Measurements from ENCODE around the gene AIF1L. TPM values are rescaled to one million over a fixed set of nuclear protein-coding genes. Genes with fewer than 3 reads are reported as not detected.

Gene AIF1L
- total RNA-seq, 1 donor from 2014 or later: not detected

DNA sequence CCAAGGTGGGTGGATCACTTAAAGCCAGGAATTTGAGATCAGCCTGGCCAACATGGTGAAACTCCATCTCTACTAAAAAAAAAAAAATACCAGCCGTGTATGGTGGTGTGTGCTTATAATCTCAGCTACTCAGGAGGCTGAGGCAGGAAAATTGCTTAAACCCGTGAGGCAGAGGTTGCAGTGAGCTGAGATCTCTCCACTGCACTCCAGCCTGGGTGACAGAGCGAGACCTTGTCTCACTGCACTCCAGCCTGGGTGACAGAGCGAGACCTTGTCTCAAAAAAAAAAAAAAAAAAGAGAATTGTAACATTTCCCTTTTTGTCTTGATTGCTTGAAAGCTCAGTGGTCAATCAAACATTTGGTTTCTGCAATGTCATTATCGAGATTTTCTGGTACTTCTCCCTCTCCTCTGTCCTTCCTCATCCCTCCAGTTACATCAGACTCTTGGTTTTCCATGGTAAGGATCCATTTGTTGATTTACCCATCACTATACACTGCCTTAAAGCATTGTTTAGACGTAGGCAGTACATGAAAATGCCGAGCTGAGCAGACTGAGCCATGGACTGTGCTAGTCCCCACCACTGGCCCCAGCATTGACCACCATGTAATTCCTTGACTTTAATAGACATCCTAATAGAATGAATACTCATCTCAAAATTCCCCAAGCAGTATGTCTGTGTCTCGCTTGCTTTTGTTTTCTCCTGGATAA is 11.5 kb upstream of the AIF1L start:
- no peak overlapping the region for H3K4me3 Mint-ChIP-seq
- H3K4me1 Mint-ChIP-seq: no peaks in the 10 kb centered on the region
- ATAC-seq (ENCODE audit: low read depth) (no peak), DNase-seq (no peak)
- no peak overlapping the region for H3K27ac Mint-ChIP-seq
- no peaks in the 10 kb centered on the region for H3K9me3 Mint-ChIP-seq
- ChIA-PET POLR2A (interaction anchor here (0.7 kb wide), 1 partner anchor 1696 kb away, joined by 3 read pairs; no protein-coding TSS in a partner anchor), CTCF (no interaction called here)
- intact Hi-C loops (cut with micrococcal nuclease): no loop called here
- TF ChIP-seq, protein P1, sequence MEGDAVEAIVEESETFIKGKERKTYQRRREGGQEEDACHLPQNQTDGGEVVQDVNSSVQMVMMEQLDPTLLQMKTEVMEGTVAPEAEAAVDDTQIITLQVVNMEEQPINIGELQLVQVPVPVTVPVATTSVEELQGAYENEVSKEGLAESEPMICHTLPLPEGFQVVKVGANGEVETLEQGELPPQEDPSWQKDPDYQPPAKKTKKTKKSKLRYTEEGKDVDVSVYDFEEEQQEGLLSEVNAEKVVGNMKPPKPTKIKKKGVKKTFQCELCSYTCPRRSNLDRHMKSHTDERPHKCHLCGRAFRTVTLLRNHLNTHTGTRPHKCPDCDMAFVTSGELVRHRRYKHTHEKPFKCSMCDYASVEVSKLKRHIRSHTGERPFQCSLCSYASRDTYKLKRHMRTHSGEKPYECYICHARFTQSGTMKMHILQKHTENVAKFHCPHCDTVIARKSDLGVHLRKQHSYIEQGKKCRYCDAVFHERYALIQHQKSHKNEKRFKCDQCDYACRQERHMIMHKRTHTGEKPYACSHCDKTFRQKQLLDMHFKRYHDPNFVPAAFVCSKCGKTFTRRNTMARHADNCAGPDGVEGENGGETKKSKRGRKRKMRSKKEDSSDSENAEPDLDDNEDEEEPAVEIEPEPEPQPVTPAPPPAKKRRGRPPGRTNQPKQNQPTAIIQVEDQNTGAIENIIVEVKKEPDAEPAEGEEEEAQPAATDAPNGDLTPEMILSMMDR (IDR thresholded peaks at IDR 0.05): no peak
- H3K36me3 Mint-ChIP-seq (ENCODE audit: low read depth): no peaks in the 10 kb centered on the region
- peaks cover 2% of the 10 kb centered on the region for H3K27me3 Mint-ChIP-seq

DNA sequence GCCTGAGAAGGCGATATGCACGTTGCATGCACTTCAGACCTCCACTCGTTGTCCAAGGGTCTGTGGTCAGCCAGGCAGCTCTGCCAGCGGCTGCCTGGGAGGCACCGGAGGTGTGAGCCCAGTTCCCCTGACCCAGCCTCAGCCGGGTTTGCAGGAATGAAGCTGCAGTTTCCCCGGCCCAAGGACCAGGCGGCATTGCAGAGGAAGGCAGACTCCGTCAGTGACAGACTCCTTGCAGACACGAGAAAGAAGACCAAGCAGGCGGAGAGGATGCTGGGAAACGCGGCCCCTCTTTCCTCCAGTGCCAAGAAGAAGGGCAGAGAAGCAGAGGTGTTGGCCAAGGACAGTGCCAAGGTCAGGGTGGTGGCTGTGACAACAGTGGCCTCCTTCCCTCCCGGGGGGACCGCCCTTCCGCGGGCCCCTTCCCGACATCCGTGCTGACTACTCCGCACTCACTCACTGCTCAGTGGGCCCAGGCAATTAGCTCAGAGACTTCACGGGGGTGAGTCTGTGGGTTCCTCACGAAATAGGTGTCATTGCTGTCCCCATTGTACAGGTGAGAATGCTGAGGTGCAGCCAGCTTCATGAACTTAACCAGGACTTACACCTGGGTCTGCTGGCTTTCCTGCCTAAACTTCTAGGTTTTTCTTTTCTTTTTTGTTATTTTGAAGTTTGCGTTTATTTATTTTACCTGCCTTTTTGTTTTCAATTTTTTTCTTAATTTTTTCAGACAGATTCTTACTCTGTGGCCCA is 10.8 kb upstream of the AIF1L start:
- CTCF ChIA-PET: no interaction called here
- intact Hi-C loops (cut with micrococcal nuclease): no loop called here
- H3K27ac Mint-ChIP-seq: no peak overlapping the region

DNA sequence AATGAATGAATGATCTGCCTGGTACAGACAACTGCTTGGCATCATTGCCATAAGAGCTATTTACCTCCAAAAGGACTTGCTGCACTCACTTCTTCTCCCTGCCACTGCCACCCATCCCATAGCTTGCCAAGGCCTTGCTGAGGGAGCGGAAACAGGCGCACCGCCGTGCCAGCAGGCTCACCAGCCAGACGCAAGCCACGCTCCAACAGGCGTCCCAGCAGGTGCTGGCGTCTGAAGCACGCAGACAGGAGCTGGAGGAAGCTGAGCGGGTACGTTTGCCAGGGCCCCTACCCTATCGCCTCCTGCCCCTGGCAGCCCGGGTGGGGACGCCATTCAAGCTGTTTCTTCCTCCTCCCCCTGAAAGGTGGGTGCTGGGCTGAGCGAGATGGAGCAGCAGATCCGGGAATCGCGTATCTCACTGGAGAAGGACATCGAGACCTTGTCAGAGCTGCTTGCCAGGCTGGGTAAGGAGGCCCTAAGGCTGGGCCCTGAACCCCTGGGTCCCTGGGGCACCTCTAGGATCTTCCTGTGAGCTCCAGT is 8.9 kb upstream of the AIF1L start:
- Mint-ChIP-seq H3K27ac (no peak overlapping the region), H3K9me3 (no peaks in the 10 kb centered on the region), H3K36me3 (ENCODE audit: low read depth) (no peaks in the 10 kb centered on the region), H3K4me3 (no peak overlapping the region), H3K4me1 (no peaks in the 10 kb centered on the region), H3K27me3 (peaks cover 2% of the 10 kb centered on the region)
- DNase-seq: no peak
- TF ChIP-seq, protein P1 (IDR thresholded peaks at IDR 0.05): no peak
- POLR2A ChIA-PET: no interaction called here
- CTCF ChIA-PET: no interaction called here
- intact Hi-C loops (cut with micrococcal nuclease): no loop called here
- ATAC-seq (ENCODE audit: low read depth): no peak

More for the DNA sequence above, 10.8 kb upstream of the AIF1L start:
- Mint-ChIP-seq H3K9me3 (no peaks in the 10 kb centered on the region), H3K27me3 (peaks cover 2% of the 10 kb centered on the region), H3K36me3 (ENCODE audit: low read depth) (no peaks in the 10 kb centered on the region), H3K4me1 (no peaks in the 10 kb centered on the region), H3K4me3 (no peak overlapping the region)
- ATAC-seq (ENCODE audit: low read depth): no peak
- DNase-seq: no peak
- POLR2A ChIA-PET: interaction anchor here (0.7 kb wide), 1 partner anchor 1695 kb away, joined by 3 read pairs; no protein-coding TSS in a partner anchor
- TF ChIP-seq, protein P1 (IDR thresholded peaks at IDR 0.05): no peak

DNA sequence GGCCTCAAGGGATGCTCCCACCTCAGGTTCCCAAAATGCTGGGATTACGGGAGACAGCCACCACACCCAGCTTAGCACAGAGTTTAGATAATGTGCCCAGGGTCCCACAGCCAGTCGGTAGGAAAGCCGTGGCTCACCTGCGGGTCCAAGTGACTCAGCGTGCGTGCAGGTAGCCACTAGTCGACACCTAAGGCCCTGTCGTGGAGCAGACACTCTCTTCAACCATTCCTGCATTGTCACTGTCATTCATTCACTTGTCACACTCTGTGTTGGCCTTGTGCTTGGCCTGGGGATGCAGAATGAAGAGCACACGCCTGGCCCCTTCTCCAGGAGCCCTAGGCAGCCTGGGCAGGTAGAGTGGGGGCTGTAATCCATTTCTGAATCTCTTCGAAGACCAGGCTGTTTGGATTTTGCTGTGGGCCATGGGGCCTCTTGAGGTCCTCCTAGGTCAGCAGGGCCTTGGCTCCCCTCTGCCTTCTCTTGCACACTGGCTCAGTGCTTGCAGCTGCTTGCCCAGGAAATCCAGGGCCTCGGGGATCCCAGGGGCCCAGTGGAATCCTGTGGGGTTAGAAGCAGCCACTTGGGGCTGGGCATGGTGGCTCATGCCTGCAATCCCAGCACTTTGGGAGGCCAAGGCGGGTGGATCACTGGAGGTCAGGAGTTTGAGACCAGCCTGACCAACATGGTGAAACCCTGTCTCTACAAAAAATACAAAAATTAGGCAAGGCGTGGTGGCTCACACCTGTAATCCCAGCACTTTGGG is 6.1 kb upstream of the AIF1L start:
- intact Hi-C loops (cut with micrococcal nuclease): no loop called here
- H3K4me3 Mint-ChIP-seq: no peak overlapping the region
- ATAC-seq (ENCODE audit: low read depth) (no peak), DNase-seq (no peak)
- POLR2A ChIA-PET: interaction anchor here (0.6 kb wide), 1 partner anchor 244 kb away, joined by 4 read pairs; no protein-coding TSS in a partner anchor
- peaks cover 19% of the 10 kb centered on the region for H3K27me3 Mint-ChIP-seq
- H3K27ac Mint-ChIP-seq: no peak overlapping the region
- H3K9me3 Mint-ChIP-seq: no peaks in the 10 kb centered on the region
- CTCF ChIA-PET: no interaction called here
- TF ChIP-seq, protein P1 (IDR thresholded peaks at IDR 0.05): no peak
- H3K4me1 Mint-ChIP-seq: no peaks in the 10 kb centered on the region
- H3K36me3 Mint-ChIP-seq (ENCODE audit: low read depth): no peaks in the 10 kb centered on the region

Data from activated B cell treated with CpG ODN at 0.5 μM for 24 hours (primary cell).